Posterior cingulate gyrus (tissue), 11 donors: Measurements from ENCODE around the gene GET3.
A peak's percentile ranks its signal among the peaks of the same experiment; 100 is the strongest.

Source experiments
- DNase-seq, 10 donors: peaks; one replicate each; pipeline versions ENCODE4 v3.0.0 to v3.0.0-alpha.2; 2020 to 2021; ENCODE audit warnings: mixed read lengths in 3 of 10
- intact Hi-C: fragments of 100-400 bp; cut with DNase I; formaldehyde crosslinking; loops from one replicate; pipeline ENCODE4 v1.15.1; 2023

Gene GET3

DNA sequence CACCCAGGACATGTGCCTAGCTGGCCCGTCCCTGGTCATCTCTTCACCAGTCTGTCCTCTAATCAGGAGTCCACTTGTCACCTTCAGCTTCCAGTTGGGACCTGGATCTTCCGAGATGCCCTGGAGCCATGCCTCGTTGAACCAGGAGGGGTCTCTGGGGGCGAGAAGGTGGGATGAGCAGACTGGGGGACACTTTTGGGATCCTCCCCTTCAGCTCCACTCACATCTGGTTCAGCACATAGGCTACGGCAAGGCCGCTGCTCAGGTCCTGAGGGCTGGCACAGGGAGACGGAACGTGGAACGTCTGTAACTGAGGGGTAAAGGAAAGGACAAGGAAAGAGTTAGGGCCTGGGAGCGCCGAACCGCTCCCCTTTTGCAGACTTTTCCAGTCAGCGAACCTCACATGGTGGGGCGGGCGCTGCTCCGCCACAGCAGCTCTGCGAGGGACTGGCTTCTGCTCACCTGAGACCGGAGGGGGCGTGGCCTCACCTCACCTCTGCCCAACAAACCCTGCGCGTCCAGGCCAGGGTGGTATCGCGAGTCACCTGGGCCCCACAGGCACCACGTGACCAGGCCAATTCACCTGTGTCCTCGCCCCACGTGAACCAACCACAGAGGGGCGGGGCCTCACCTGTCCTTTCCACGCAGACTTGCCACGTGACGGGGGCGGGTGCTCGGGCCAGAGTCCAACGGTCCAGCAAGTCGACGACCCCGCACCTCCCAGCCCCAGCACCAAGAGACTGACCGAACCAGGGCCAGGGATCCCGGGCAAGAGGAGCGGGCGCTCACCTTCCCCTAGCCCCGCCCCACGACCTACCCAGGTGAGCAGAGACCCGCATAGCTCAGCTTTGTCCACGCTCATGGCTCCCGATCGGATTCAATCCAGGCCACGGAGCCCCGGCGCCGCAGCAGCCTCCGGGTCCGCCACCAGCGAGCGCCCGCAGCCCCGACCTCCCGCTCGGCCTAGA, 37.6 kb downstream of the GET3 start, which contains the start of gene HOOK2:
HOOK2 (minus strand) TSS at position 965 of the 968 bp plus-strand sequence; CDS start at position 862, 103 bp downstream.
- intact Hi-C loops = loop anchor here (5.0 kb wide), 1 partner anchor 72 kb away; no protein-coding TSS in a partner anchor
- DNase-seq = peak in 1 of 10 donors; percentile 91

DNA sequence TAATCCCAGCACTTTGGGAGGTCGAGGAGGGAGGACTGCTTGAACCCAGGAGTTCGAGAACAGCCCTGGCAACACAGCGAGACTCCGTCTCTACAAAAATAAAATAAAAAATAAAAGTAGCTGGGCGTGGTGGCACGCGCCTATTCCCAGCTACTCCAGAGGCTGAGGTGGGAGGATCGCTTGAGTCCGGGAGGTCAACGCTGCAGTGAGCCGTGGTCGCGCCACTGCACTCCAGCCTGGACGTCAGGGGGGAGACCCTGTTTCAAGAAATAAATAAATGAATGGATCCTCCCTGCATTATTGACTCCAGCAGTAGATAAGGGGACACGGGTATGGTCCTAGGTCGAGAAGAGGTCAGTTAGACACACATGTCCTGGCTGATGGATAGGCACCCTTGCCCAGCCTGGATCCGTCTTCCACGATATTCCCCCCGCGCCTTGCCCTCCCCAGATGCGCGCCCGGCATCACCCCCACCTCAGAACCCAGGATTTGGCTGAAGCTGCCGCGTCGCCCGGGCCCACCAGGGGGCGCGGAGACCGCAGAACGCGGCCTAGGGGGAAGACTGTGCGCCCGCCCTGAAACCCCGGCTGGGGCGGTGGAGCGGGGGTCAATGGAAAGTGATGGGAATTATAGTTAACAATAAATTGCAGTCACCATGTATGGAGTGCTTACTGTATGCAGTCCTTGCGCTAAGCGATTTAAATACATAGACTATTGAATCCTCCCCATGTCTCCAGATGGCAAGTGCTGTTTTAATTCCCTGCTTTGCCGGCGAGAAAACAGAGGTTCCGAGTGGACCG, 40.1 kb downstream of the GET3 start:
- intact Hi-C loops = loop anchor here (1.0 to 5.0 kb wide), 2 partner anchors 19 to 70 kb away; no protein-coding TSS in a partner anchor
- peak; percentile 67 to 97 (median 82) for DNase-seq

GRCh38 chr19:12778017-12778904, 41.0 kb downstream of the GET3 start:
- intact Hi-C loops = loop anchor here (5.0 kb wide), 1 partner anchor 69 kb away; no protein-coding TSS in a partner anchor
- peak in 7 of 10 donors; percentile 42 to 94 (median 62) for DNase-seq

DNA sequence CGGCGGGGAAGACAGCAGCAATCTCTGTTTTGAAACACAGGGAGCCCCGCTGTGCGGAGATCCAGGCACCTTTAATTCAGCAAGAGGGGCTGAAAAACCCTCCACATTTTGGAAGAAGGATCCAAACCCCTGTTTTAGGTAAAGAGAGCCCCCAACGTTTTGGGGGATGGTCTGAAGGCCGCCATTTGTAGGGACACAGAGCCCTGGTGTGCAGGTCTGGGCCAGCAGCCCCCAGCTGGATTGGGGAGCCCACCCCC, 41.5 kb downstream of the GET3 start:
- intact Hi-C loops = loop anchor here (5.0 kb wide), 1 partner anchor 68 kb away; no protein-coding TSS in a partner anchor
- no peak for DNase-seq

DNA sequence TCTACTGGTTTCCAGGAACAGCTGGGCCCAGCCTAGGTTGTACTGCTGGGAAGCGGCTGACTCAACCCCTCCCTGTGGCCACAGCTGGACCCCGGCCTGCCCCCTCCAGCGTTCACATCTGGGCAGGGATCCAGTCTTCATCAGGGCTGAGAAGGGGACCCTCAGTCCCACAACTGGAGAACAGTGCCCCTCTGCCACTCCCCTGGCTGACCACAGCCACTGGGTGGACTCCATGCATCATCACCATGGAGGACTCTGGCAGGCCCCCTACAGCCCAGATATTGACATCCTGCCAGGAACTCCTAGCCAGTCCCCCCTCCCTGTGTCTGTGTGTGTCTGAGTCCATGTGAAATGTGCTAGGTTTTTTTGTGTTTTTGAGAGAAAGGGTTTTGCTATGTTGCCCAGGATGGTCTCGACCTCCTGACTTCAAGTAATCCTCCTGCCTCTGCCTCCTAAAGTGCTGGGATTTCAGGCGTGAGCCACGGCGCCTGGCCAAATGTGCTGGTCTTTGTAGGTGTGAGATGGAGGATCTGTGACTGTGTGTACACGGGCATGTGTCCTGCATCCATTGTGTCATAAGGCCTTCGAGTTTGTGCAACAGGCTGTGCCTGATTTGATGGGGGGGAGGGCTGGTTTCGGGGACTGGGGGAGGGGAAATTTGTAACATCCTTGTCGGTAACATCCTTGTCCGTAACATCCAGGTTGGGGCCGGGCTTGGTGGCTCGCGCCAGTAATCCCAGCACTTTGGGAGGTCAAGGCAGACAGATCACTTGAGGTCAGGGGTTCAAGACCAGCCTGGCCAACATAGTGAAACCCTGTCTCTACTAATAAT, 42.1 kb downstream of the GET3 start:
- intact Hi-C loops = loop anchor here (5.0 kb wide), 1 partner anchor 68 kb away; no protein-coding TSS in a partner anchor
- peak in 1 of 10 donors; percentile 88 for DNase-seq

- DNase-seq = no peak
- intact Hi-C loops = no loop called here
These were observed 44.8 kb downstream of the GET3 start for GRCh38 chr19:12782174-12782423.

GRCh38 chr19:12782424-12783290, 45.4 kb downstream of the GET3 start:
- DNase-seq = peak; percentile 77 to 99 (median 92)

DNA sequence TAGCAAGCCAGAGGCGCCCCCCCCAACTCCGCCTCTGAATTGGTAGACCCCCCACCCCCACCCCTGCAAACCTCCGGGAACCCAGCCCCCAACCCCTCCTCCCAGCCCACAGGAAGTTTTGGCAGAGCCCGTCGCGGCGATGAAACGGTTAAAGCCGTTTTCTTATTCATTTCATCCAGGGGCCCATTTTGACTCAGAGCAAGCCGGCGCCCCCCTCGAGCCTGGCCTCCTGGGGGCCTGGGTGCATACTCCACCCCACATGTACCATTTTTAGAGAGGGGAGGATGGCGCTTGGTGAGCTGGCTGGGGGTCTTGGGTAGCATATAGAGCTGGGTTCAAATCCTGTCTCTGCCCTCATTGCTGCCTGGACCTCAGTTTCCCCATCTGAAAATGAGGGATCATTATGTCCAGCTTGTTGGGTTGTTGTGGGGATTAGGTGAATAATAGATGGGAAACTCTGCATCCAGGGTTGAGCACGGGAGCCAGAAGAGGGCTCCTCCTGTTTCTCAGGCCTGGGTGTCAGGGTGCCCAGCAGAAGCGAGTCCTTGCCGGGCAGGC, 46.1 kb downstream of the GET3 start:
- DNase-seq = no peak
- intact Hi-C loops = no loop called here

More at GRCh38 chr19:12782424-12783290, 45.4 kb downstream of the GET3 start:
- intact Hi-C loops = no loop called here

DNA sequence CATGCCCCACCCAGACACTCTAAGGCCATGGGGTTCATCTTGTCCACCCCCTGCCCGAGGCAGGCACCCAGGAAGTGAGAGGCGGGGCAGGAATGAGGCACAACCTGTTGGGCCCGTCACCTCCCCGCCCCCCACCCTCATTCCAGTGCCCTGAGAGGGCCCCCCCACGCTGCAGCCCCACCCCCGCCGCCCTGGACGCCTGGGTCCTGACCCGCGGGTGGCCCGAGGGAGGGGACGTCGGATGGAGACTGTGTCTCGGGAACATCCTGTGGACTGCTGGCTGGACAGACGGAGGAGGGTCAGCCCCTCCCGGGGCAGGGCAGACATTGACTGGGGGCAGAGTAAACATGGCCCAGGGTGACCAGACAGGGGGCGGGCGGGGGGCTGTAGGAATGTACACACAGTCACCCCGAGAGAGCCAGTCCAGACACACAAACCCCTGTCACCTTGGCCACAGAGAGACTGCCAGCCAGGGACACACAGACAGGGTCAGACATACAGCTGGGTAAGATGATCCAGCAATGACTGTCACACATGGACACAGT, 46.6 kb downstream of the GET3 start:
- no peak for DNase-seq
- intact Hi-C loops = no loop called here

DNA sequence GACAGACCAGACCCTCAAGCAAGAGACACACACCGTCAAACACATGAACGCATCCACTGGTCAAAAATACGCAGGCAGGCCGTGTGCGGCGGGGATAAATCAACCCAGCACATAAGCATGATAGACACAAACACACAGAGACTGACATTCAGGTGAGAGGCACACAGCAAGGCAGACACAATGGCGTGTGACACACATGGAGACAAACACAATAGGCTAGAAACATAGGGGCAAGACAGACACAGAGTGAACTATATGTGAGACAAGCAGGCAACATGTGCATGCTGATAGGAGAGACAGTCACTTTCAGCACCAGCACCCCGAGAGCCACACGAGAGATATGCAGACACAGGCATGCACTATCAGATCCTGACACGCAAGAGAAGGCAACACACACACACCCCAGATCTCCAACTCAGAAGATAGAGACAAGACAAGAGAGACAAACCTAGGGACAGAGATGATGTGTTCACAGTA, 47.1 kb downstream of the GET3 start:
- intact Hi-C loops = no loop called here
- no peak for DNase-seq

DNA sequence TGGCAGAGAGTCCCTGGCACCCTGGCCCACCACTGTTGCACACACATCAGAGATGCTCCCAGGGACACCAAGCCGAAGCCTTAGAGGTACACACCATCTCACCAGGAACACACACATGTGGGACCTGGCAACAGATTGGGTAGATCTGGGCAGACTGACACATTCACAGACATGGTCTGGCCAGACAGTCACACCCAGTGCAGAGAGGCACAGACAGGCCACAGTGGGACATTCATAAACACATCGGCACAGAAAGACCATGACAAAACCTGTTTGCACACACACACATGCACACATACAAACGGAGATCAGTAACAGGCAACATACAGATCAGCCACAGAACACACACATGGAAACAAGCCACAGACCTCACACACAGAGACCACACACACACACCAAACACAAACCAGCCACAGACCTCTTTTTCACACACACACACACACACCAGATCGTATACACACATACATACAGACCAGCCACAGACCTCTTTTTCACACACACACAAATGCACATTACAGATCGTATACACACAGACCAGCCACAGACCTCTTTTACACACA, 47.7 kb downstream of the GET3 start:
- no peak for DNase-seq

DNA sequence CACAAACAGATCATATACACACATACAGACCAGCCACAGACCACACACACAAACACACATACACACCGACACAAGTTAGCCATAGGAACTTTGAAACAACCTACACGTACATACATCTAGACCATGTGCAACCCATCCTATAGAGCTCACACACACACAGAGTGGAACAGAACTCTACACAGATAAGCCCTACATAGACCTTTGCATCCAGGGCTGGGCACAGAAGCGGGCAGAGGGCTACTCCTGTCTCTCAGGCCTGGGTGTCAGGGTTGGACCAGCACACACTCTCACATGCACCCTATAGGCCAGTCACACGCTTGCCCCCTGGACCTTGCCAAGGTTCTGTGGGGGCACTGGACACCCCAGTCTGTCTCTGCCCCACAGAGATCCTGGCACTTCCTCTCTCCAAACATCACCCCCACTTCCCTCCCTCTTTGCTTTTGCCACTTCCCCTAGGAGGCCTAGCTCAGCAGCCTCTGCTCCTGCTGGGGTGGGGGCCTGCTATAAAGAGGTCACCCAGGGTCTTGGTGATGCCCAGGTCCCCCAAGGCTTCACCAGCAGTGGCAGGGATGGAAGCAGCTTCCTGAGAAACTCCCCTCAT, 48.2 kb downstream of the GET3 start:
- no peak for DNase-seq
- intact Hi-C loops = no loop called here

More for the DNA sequence above, 47.7 kb downstream of the GET3 start:
- intact Hi-C loops = no loop called here

GRCh38 chr19:12786141-12786870, 49.0 kb downstream of the GET3 start:
- intact Hi-C loops = no loop called here
- peak in 7 of 10 donors; percentile 35 to 90 (median 60) for DNase-seq

DNA sequence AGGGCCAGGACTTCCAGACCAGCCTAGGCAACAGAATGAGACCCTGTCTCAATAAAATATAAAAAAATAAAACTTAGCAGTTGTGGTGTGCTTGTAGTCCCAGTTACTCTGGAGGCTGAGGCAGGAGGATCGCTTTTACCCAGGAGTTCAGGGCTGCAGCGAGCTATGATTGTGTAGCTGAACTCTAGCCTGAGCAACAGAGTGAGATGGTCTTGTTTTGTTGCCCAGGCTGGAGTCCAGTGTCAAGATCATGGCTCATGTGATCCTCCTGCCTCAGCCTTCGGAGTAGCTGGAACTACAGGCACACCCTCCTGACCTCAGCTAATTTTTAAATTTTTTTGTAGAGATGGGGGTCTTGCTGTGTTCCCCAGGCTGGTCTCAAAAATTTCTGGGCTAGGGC, 49.7 kb downstream of the GET3 start:
- intact Hi-C loops = no loop called here
- no peak for DNase-seq

GRCh38 chr19:12787458-12787857, 50.2 kb downstream of the GET3 start:
- no peak for DNase-seq

GRCh38 chr19:12788042-12788681, 50.9 kb downstream of the GET3 start:
- DNase-seq = no peak
- intact Hi-C loops = no loop called here

More at GRCh38 chr19:12787458-12787857, 50.2 kb downstream of the GET3 start:
- intact Hi-C loops = no loop called here
